ENCODE data around the gene PTPRO. TPM values are rescaled to one million over a fixed set of nuclear protein-coding genes. Genes with fewer than 3 reads are reported as not detected.

Gene PTPRO
- total and polyA plus RNA-seq, 10 of the 15 experiments (the other 5 are each of a cell fraction or from before 2014, with no cell fraction given), result 1.2 to 5.3 (median 3.5) TPM

DNA sequence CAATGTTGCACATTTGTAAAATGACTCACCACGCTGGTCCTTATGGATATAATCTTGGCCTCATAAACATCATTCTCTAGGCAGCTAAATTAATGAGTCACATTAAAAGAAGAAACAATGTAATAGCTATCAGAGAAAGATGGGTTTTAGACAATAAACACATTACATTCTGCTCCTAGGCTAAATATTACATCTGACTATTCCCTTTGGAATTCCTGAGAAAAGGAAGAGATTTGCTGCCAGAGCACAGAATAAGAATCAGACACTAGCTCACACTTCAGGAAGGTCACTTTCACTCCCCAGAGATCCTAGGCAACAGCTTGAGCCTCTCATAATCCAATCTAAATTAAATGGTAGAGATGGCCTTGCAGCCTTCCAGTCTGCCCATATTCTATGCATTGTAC, 218.2 kb downstream of the PTPRO start:
- H3K27me3 ChIP-seq (replicated peaks in 1 of 2; ENCODE audit: control insufficient read depth in 2 of 2, insufficient read depth in 2 of 2, low read length in 1 of 2), result no peaks in the 10 kb centered on the region
- no peak overlapping the region for H3K27ac ChIP-seq (ENCODE audit: control insufficient read depth, insufficient read depth)
- SMC1A ChIA-PET (ENCODE audit: uncharacterized antibody, unreplicated experiment), result interaction anchor here (0.8 to 2.1 kb wide), 9 partner anchors 9 to 48 kb away, joined by 3 to 10 read pairs (median 6); no protein-coding TSS in a partner anchor
- ATAC-seq, result no peak
- CTCF ChIA-PET, result interaction anchor here (0.6 to 3.0 kb wide), 7 partner anchors 8 to 52 kb away, joined by 3 to 23 read pairs (median 5); no protein-coding TSS in a partner anchor
- no peaks in the 10 kb centered on the region for H3K79me2 ChIP-seq (ENCODE audit: control insufficient read depth, insufficient read depth, low read length)
- no peak overlapping the region for H3K4me3 ChIP-seq
- no peak for FAIRE-seq
- H3K4me1 ChIP-seq (ENCODE audit: control insufficient read depth, insufficient read depth, low read length), result peaks cover 7% of the 10 kb centered on the region
- POLR2A ChIA-PET, result interaction anchor here (1.0 kb wide), 1 partner anchor 10 kb away, joined by 3 read pairs; no protein-coding TSS in a partner anchor
- TF ChIP-seq BMI1 (IDR thresholded peaks at IDR 0.05; ENCODE audit: borderline replicate concordance), result no peak
- TF ChIP-seq, protein P1, sequence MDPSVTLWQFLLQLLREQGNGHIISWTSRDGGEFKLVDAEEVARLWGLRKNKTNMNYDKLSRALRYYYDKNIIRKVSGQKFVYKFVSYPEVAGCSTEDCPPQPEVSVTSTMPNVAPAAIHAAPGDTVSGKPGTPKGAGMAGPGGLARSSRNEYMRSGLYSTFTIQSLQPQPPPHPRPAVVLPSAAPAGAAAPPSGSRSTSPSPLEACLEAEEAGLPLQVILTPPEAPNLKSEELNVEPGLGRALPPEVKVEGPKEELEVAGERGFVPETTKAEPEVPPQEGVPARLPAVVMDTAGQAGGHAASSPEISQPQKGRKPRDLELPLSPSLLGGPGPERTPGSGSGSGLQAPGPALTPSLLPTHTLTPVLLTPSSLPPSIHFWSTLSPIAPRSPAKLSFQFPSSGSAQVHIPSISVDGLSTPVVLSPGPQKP (IDR thresholded peaks at IDR 0.05; ENCODE audit: low read depth, low read length), result no peak
- TF ChIP-seq CREM (IDR thresholded peaks at IDR 0.05; ENCODE audit: low read depth), result no peak
- TF ChIP-seq KAT2A (conservative IDR thresholded peaks at IDR 0.05; ENCODE audit: control insufficient read depth, low read depth, low read length), result no peak
- TF ChIP-seq NR2C2 (IDR thresholded peaks at IDR 0.05; ENCODE audit: borderline replicate concordance, control insufficient read depth, insufficient read length, low read depth), result no peak
- TF ChIP-seq ATF7 (IDR thresholded peaks at IDR 0.05; ENCODE audit: low read depth), result no peak
- TF ChIP-seq DPF2 (IDR thresholded peaks at IDR 0.05), result no peak
- no peak for TF ChIP-seq SUPT20H (IDR thresholded peaks at IDR 0.05; ENCODE audit: borderline replicate concordance, control insufficient read depth, low read depth, low read length)
- TF ChIP-seq, protein P2, sequence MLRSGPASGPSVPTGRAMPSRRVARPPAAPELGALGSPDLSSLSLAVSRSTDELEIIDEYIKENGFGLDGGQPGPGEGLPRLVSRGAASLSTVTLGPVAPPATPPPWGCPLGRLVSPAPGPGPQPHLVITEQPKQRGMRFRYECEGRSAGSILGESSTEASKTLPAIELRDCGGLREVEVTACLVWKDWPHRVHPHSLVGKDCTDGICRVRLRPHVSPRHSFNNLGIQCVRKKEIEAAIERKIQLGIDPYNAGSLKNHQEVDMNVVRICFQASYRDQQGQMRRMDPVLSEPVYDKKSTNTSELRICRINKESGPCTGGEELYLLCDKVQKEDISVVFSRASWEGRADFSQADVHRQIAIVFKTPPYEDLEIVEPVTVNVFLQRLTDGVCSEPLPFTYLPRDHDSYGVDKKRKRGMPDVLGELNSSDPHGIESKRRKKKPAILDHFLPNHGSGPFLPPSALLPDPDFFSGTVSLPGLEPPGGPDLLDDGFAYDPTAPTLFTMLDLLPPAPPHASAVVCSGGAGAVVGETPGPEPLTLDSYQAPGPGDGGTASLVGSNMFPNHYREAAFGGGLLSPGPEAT (IDR thresholded peaks at IDR 0.05; ENCODE audit: low read depth), result no peak
- H4K20me1 ChIP-seq (ENCODE audit: control insufficient read depth, insufficient read depth), result no peaks in the 10 kb centered on the region
- BruUV-seq (replicated peaks), result no TSS peak
- in situ Hi-C loops (cut with MboI) (no loop called here), intact Hi-C loops (cut with micrococcal nuclease; ENCODE audit: unreplicated experiment) (no loop called here)
- H2AFZ ChIP-seq (ENCODE audit: control insufficient read depth, low read depth, low read length), result no peak overlapping the region
- H3K36me3 ChIP-seq (ENCODE audit: control insufficient read depth in 2 of 2, insufficient read depth in 2 of 2, low read length in 1 of 2), result no peaks in the 10 kb centered on the region
- no peak overlapping the region for H3K4me2 ChIP-seq (ENCODE audit: control insufficient read depth, insufficient read depth)
- no peak for DNase-seq (ENCODE audit: low read depth, low spot score)
- RAD21 ChIA-PET (ENCODE audit: unreplicated experiment), result interaction anchor here (0.7 to 1.3 kb wide), 4 partner anchors 8 to 47 kb away, joined by 3 to 9 read pairs (median 4); no protein-coding TSS in a partner anchor
- no peak overlapping the region for H3K9ac ChIP-seq (ENCODE audit: control insufficient read depth, insufficient read depth, low read length)
- 0% methylated on average over 1 of the region's 1 CpG for WGBS (ENCODE audit: insufficient coverage, insufficient replicate concordance, low lambda C conversion rate, missing lambda C conversion rate)
- H3K9me3 ChIP-seq (replicated peaks; ENCODE audit: control insufficient read depth, insufficient read depth, low read length), result no peaks in the 10 kb centered on the region

Measured in GM12878 (cell line).